Fibroblast of lung (primary cell): Measurements from ENCODE around the gene GBF1. TPM values are rescaled to one million over a fixed set of nuclear protein-coding genes. Genes with fewer than 3 reads are reported as not detected.

Source experiments
- DNase-seq, 2 donors: peaks; one replicate each; pipeline versions ENCODE4 v3.0.0 to v3.0.0-alpha.2; 2010; ENCODE audit warnings: low read depth in 2 of 2
- H2AFZ ChIP-seq: 2 replicates; pipeline ENCODE4 v1.5.1; 2012; ENCODE audit warnings: low read length, control low read depth, inconsistent platforms
- H3K27ac ChIP-seq: 2 replicates; pipeline ENCODE4 v1.5.1; 2011; ENCODE audit warnings: low read length, control low read depth; ENCODE audit not compliant: insufficient read depth
- H3K27me3 ChIP-seq: 2 replicates; pipeline ENCODE4 v1.5.1; 2011; ENCODE audit warnings: mild to moderate bottlenecking, low read length; ENCODE audit not compliant: control insufficient read depth, insufficient read depth
- H3K36me3 ChIP-seq: 2 replicates; pipeline ENCODE4 v1.5.1; 2011; ENCODE audit warnings: low read length; ENCODE audit not compliant: control insufficient read depth, insufficient read depth
- H3K4me1 ChIP-seq: 2 replicates; pipeline ENCODE4 v1.5.1; 2011; ENCODE audit warnings: low read length; ENCODE audit not compliant: control insufficient read depth, insufficient read depth; ENCODE audit errors: extremely low read depth
- H3K4me2 ChIP-seq: 2 replicates; pipeline ENCODE4 v1.5.1; 2011; ENCODE audit warnings: low read length, control low read depth; ENCODE audit not compliant: insufficient read depth; ENCODE audit errors: extremely low read depth
- H3K4me3 ChIP-seq, 4 experiments: fragments of 200-600 bp in 1 of 4; sonication (generic) in 1 of 4; replicated peaks in 1 of 4; 2 replicates each; pipeline ENCODE4 v1.5.1; 2011 to 2016; ENCODE audit warnings: low read length in 4 of 4, low read depth in 3 of 4, mild to moderate bottlenecking in 3 of 4, control low read depth in 2 of 4, inconsistent platforms in 1 of 4, mixed read lengths in 1 of 4; ENCODE audit not compliant: insufficient read depth in 1 of 4; ENCODE audit errors: control extremely low read depth in 1 of 4
- H3K79me2 ChIP-seq: 2 replicates; pipeline ENCODE4 v1.5.1; 2012; ENCODE audit warnings: mild to moderate bottlenecking, low read length, inconsistent platforms; ENCODE audit not compliant: control insufficient read depth, insufficient read depth
- H3K9ac ChIP-seq: 2 replicates; pipeline ENCODE4 v1.5.1; 2011; ENCODE audit warnings: mild to moderate bottlenecking, low read length, control low read depth; ENCODE audit not compliant: insufficient read depth
- H3K9me3 ChIP-seq: 2 replicates; pipeline ENCODE4 v1.5.1; 2012; ENCODE audit warnings: low read depth, low read length; ENCODE audit not compliant: control insufficient read depth, insufficient read depth
- H4K20me1 ChIP-seq: 2 replicates; pipeline ENCODE4 v1.5.1; 2011; ENCODE audit warnings: low read length; ENCODE audit not compliant: control insufficient read depth, insufficient read depth; ENCODE audit errors: extremely low read depth
- EZH2 ChIP-seq: IDR thresholded peaks from 2 replicates; pipeline ENCODE4 v1.5.1; 2012; ENCODE audit warnings: low read length, control low read depth, mild to moderate bottlenecking; ENCODE audit errors: missing control alignments
- polyA plus RNA-seq, 2 donors: library from polyadenylated mRNA; depleted of rRNA in 1 of 2; stranded (reverse) in 1 of 2; unstranded in 1 of 2; fragments of >200 nt; gene quantifications; 2 replicates each; pipeline ENCODE4 v1.2.1, GENCODE V29; 2011 to 2012; ENCODE audit warnings: missing spikeins in 1 of 2
- total RNA-seq: library from RNA; depleted of rRNA; stranded (reverse); fragments of >200 nt; gene quantifications from 2 replicates; pipeline ENCODE4 v1.2.1, GENCODE V29; 2014
- TF ChIP-seq, protein P1 (sequence below), 2 donors: IDR thresholded peaks in 1 of 2; conservative IDR thresholded peaks in 1 of 2; 1 replicate in 1 of 2; 2 replicates in 1 of 2; pipeline ENCODE4 v1.5.1; 2011 to 2012; ENCODE audit warnings: low read length in 2 of 2, control low read depth in 1 of 2, inconsistent platforms in 1 of 2, low read depth in 1 of 2, mild to moderate bottlenecking in 1 of 2

GBF1 gene
- total and polyA plus RNA-seq, 2 donors (not counting 1 experiment from before 2014, with no cell fraction given), result 24.1 to 24.6 TPM

DNA sequence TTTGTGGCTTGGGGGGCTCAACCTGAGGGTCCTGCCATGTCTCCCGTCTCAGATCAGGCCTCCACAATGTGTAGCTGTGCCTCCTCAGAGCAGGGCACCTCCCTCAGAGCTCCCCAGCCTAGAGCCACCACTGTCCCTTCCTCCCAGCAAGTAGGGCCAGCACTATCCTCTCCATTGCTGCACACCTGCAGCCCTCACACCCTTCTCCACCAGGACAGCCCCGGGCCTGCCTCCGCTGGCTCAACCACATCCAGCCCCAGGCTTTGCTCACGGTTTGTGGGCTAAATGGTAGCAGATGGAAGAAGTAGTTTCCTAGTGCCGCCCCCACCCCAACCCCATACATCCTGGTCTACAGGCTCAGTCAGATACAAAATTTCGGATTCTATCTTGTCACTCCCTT lies 160.3 kb downstream of the GBF1 start:
- Histone ChIP-seq H3K4me1 (no peaks in the 10 kb centered on the region), H3K36me3 (peaks cover 2% of the 10 kb centered on the region)
- TF ChIP-seq EZH2, result no peak
- TF ChIP-seq, protein P1, sequence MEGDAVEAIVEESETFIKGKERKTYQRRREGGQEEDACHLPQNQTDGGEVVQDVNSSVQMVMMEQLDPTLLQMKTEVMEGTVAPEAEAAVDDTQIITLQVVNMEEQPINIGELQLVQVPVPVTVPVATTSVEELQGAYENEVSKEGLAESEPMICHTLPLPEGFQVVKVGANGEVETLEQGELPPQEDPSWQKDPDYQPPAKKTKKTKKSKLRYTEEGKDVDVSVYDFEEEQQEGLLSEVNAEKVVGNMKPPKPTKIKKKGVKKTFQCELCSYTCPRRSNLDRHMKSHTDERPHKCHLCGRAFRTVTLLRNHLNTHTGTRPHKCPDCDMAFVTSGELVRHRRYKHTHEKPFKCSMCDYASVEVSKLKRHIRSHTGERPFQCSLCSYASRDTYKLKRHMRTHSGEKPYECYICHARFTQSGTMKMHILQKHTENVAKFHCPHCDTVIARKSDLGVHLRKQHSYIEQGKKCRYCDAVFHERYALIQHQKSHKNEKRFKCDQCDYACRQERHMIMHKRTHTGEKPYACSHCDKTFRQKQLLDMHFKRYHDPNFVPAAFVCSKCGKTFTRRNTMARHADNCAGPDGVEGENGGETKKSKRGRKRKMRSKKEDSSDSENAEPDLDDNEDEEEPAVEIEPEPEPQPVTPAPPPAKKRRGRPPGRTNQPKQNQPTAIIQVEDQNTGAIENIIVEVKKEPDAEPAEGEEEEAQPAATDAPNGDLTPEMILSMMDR (conservative IDR thresholded peaks at IDR 0.05 in 1 of 2, IDR thresholded peaks at IDR 0.05 in 1 of 2; ENCODE audit: low read depth in 1 of 2, low read length in 2 of 2), result no peak

DNA sequence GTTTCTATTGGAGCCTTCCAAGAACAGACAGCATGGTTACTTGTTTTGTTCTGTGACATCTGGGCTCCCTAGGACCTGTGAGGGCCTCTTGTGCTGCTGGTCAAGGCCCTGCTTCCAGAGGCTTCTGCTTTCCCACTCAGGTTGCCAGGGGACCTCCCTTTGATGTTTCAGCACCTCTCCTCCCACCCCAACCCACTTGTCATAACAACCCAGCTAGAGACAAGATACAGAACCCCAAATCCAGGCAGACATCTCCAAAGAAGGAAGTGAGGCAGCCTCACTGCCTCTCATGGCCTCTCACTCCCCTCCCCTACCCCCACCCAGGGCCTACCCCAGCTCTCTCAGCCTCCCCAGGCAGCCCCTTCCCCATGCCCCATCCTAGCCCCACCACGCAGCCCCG lies 161.5 kb downstream of the GBF1 start:
- Histone ChIP-seq H3K36me3 (no peaks in the 10 kb centered on the region), H3K4me3 (no peak overlapping the region), H3K4me1 (no peaks in the 10 kb centered on the region), H4K20me1 (no peaks in the 10 kb centered on the region), H3K4me2 (no peak overlapping the region), H3K27me3 (peaks cover 43% of the 10 kb centered on the region), H2AFZ (no peak overlapping the region), H3K9me3 (no peaks in the 10 kb centered on the region), H3K9ac (no peak overlapping the region), H3K79me2 (no peaks in the 10 kb centered on the region), H3K27ac (no peak overlapping the region)
- TF ChIP-seq, protein P1 (conservative IDR thresholded peaks at IDR 0.05 in 1 of 2, IDR thresholded peaks at IDR 0.05 in 1 of 2; ENCODE audit: low read depth in 1 of 2, low read length in 2 of 2), result no peak
- no peak for TF ChIP-seq EZH2
- no peak for DNase-seq

More for the DNA sequence above, 160.3 kb downstream of the GBF1 start:
- H3K4me3 ChIP-seq, result no peak overlapping the region
- H3K9ac ChIP-seq, result no peak overlapping the region
- no peak overlapping the region for H2AFZ ChIP-seq
- peaks cover 31% of the 10 kb centered on the region for H3K27me3 ChIP-seq
- H4K20me1 ChIP-seq, result no peaks in the 10 kb centered on the region
- H3K4me2 ChIP-seq, result no peak overlapping the region
- H3K79me2 ChIP-seq, result no peaks in the 10 kb centered on the region
- no peaks in the 10 kb centered on the region for H3K9me3 ChIP-seq
- no peak overlapping the region for H3K27ac ChIP-seq
- no peak for DNase-seq

DNA sequence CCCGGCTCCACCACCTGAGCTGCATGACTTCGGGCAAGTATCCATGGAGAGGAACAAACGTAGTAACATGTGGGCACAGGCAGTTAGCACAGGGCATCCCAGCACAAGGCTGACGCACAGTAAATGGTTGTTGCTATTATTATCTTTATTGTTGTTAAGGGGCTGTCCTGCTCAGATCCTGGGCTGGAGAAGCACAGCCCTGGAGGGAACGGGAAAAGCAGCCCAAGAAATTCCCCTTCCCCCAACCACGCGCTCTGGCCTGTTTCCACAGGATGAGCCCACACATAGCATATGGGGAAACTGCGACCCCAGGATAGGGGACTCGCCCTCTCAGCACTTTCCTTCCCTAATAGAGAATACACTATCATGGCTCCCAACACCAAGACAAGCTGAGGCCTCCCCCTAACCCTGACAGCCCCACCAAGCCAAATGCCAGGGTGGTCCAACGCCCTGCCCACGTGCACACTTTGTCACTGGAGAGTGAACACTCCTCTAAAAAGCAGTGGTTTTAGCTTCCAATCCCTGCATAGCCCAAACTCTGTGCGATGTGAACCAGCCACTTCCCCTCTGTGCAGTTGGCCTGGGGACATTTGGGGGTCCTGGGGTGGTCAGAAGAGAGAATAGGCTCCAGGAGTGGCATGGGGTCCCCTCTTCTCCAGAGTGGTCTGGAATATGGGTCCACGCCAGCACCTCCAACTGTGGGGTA lies 162.2 kb downstream of the GBF1 start:
- no peak overlapping the region for H3K4me2 ChIP-seq
- no peak overlapping the region for H2AFZ ChIP-seq
- TF ChIP-seq, protein P1 (conservative IDR thresholded peaks at IDR 0.05 in 1 of 2, IDR thresholded peaks at IDR 0.05 in 1 of 2; ENCODE audit: low read depth in 1 of 2, low read length in 2 of 2), result no peak
- no peak for TF ChIP-seq EZH2
- H3K27me3 ChIP-seq, result peaks cover 50% of the 10 kb centered on the region
- H3K27ac ChIP-seq, result no peak overlapping the region
- H4K20me1 ChIP-seq, result no peaks in the 10 kb centered on the region
- no peak overlapping the region for H3K9ac ChIP-seq
- H3K79me2 ChIP-seq, result no peaks in the 10 kb centered on the region
- H3K4me3 ChIP-seq, result no peak overlapping the region
- no peaks in the 10 kb centered on the region for H3K36me3 ChIP-seq
- no peaks in the 10 kb centered on the region for H3K9me3 ChIP-seq
- H3K4me1 ChIP-seq, result no peaks in the 10 kb centered on the region
- no peak for DNase-seq
